ENCODE results near the gene ANKRA2. TPM values are rescaled to one million over a fixed set of nuclear protein-coding genes. Genes with fewer than 3 reads are reported as not detected.

Gene ANKRA2
- total and polyA plus RNA-seq, 7 donors = 14.9 to 33.5 (median 23.8) TPM

GRCh38 chr5:73550016-73550415, 15.4 kb downstream of the ANKRA2 start:
- H3K4me3 ChIP-seq = no peak overlapping the region
- DNase-seq = no peak
- no peaks in the 10 kb centered on the region for H3K9me3 ChIP-seq
- peaks cover 4 to 37% (median 17%) of the 10 kb centered on the region in 4 donors for H3K36me3 ChIP-seq
- 92 to 94% methylated on average over 1 of the region's 1 CpG for WGBS, 2 donors
- no peaks in the 10 kb centered on the region for H3K27me3 ChIP-seq
- no peak for TF ChIP-seq POLR2AphosphoS5 (IDR thresholded peaks at IDR 0.05)
- no peak for TF ChIP-seq POLR2A (IDR thresholded peaks at IDR 0.05)
- no peak for TF ChIP-seq CTCF (IDR thresholded peaks at IDR 0.05)
- TF ChIP-seq EP300 (IDR thresholded peaks at IDR 0.05) = no peak
- no peak overlapping the region for H3K27ac ChIP-seq
- intact Hi-C loops (cut with DNase I) = no loop called here
- H3K4me1 ChIP-seq = no peaks in the 10 kb centered on the region

GRCh38 chr5:73545403-73545779, 20.0 kb downstream of the ANKRA2 start:
- Histone ChIP-seq H3K4me3 (no peak overlapping the region), H3K36me3 (no peaks in the 10 kb centered on the region), H3K4me1 (no peaks in the 10 kb centered on the region), H3K27ac (no peak overlapping the region), H3K27me3 (no peaks in the 10 kb centered on the region), H3K9me3 (no peaks in the 10 kb centered on the region)
- intact Hi-C loops (cut with DNase I) = no loop called here
- TF ChIP-seq CTCF (IDR thresholded peaks at IDR 0.05) (no peak), POLR2AphosphoS5 (IDR thresholded peaks at IDR 0.05) (no peak), EP300 (IDR thresholded peaks at IDR 0.05) (no peak), POLR2A (IDR thresholded peaks at IDR 0.05) (no peak)
- DNase-seq = no peak
- WGBS, 2 donors = 71 to 78% methylated on average over 1 of the region's 1 CpG

- no peaks in the 10 kb centered on the region for H3K36me3 ChIP-seq
- H3K4me1 ChIP-seq = no peaks in the 10 kb centered on the region
- no peaks in the 10 kb centered on the region for H3K9me3 ChIP-seq
- intact Hi-C loops (cut with DNase I) = no loop called here
- TF ChIP-seq EP300 (IDR thresholded peaks at IDR 0.05) = no peak
- no peak for TF ChIP-seq POLR2AphosphoS5 (IDR thresholded peaks at IDR 0.05)
- TF ChIP-seq CTCF (IDR thresholded peaks at IDR 0.05) = no peak
- no peak for TF ChIP-seq POLR2A (IDR thresholded peaks at IDR 0.05)
- WGBS, 2 donors = 23 to 63% methylated on average over 9 of the region's 9 CpGs
- no peak for DNase-seq
- no peak overlapping the region for H3K4me3 ChIP-seq
- H3K27ac ChIP-seq = no peak overlapping the region
- H3K27me3 ChIP-seq = no peaks in the 10 kb centered on the region
These were observed 20.7 kb downstream of the ANKRA2 start for GRCh38 chr5:73544429-73545402.

GRCh38 chr5:73542020-73542419, 23.4 kb downstream of the ANKRA2 start:
- no peaks in the 10 kb centered on the region for H3K36me3 ChIP-seq
- H3K9me3 ChIP-seq = no peaks in the 10 kb centered on the region
- no peak for TF ChIP-seq POLR2A (IDR thresholded peaks at IDR 0.05)
- no peak for TF ChIP-seq CTCF (IDR thresholded peaks at IDR 0.05)
- no peak for TF ChIP-seq POLR2AphosphoS5 (IDR thresholded peaks at IDR 0.05)
- no peak for TF ChIP-seq EP300 (IDR thresholded peaks at IDR 0.05)
- DNase-seq = no peak
- intact Hi-C loops (cut with DNase I) = no loop called here
- no peaks in the 10 kb centered on the region for H3K4me1 ChIP-seq
- no peaks in the 10 kb centered on the region for H3K27me3 ChIP-seq
- 28 to 59% methylated on average over 4 of the region's 4 CpGs for WGBS, 2 donors
- peak overlapping the region in 1 of 4 donors; percentile 61 for H3K27ac ChIP-seq
- H3K4me3 ChIP-seq = no peak overlapping the region

Measured in sigmoid colon (tissue), 7 donors.